Common myeloid progenitor, CD34-positive (primary cell): ENCODE data around the gene MOB1A.
"Not testable (repeated sequence)": the region's sequence is repeated elsewhere in the genome, so short reads cannot be mapped to it uniquely, and the experiment has no call there.

Experiments used
- CTCF ChIA-PET: fragments of 350-600 bp; sonication (Branson Sonifier 250); formaldehyde crosslinking; loops from one replicate; lab custom pipeline; 2021; ENCODE audit warnings: antibody characterized with exemption; lab: Charles Lee
- POLR2A ChIA-PET: fragments of 350-600 bp; sonication (Branson Sonifier 250); formaldehyde crosslinking; loops from one replicate; lab custom pipeline; 2021; ENCODE audit warnings: antibody characterized with exemption; lab: Charles Lee
- DNase-seq, 3 donors: peaks; one replicate each; pipeline versions ENCODE4 v3.0.0 to v3.0.0-alpha.2; 2013
- H3K27ac ChIP-seq, 2 experiments: 1 replicate in 1 of 2; 2 replicates in 1 of 2; pipeline ENCODE4 v1.7.0; 2013; ENCODE audit warnings: inconsistent platforms in 2 of 2, low read length in 2 of 2, mild to moderate bottlenecking in 2 of 2, low read depth in 1 of 2, moderate library complexity in 1 of 2; ENCODE audit not compliant: severe bottlenecking in 2 of 2, insufficient read depth in 1 of 2, poor library complexity in 1 of 2
- H3K27me3 ChIP-seq, 5 experiments: replicated peaks in 2 of 5; 1 replicate in 3 of 5; 2 replicates in 2 of 5; pipeline versions ENCODE4 v1.6.1 to v1.7.0; 2013; ENCODE audit warnings: low read length in 4 of 5, mild to moderate bottlenecking in 2 of 5, moderate library complexity in 2 of 5, inconsistent platforms in 1 of 5; ENCODE audit not compliant: insufficient read depth in 5 of 5, control insufficient read depth in 4 of 5
- H3K36me3 ChIP-seq, 4 experiments: 1 replicate in 2 of 4; 2 replicates in 2 of 4; pipeline versions ENCODE4 v1.6.1 to v1.7.0; 2013; ENCODE audit warnings: low read length in 3 of 4, control low read depth in 1 of 4, mild to moderate bottlenecking in 1 of 4; ENCODE audit not compliant: control insufficient read depth in 4 of 4, insufficient read depth in 4 of 4
- H3K4me1 ChIP-seq, 4 experiments: 1 replicate in 3 of 4; 2 replicates in 1 of 4; pipeline versions ENCODE4 v1.6.1 to v1.7.1; 2013; ENCODE audit warnings: low read length in 3 of 4, mild to moderate bottlenecking in 3 of 4, control low read depth in 1 of 4, inconsistent platforms in 1 of 4, moderate library complexity in 1 of 4; ENCODE audit not compliant: control insufficient read depth in 4 of 4, insufficient read depth in 4 of 4; ENCODE audit errors: control extremely low read depth in 1 of 4
- H3K4me3 ChIP-seq, 7 experiments: 1 replicate in 4 of 7; 2 replicates in 3 of 7; pipeline versions ENCODE4 v1.5.1 to v1.7.0; 2013; ENCODE audit warnings: mild to moderate bottlenecking in 7 of 7, low read length in 6 of 7, moderate library complexity in 6 of 7, inconsistent platforms in 2 of 7, low read depth in 2 of 7, control low read depth in 1 of 7; ENCODE audit not compliant: insufficient read depth in 4 of 7, control insufficient read depth in 1 of 7; ENCODE audit errors: extremely low read depth in 1 of 7
- H3K9me3 ChIP-seq, 5 experiments: 1 replicate in 4 of 5; 2 replicates in 1 of 5; pipeline versions ENCODE4 v1.6.1 to v1.7.1; 2013; ENCODE audit warnings: low read length in 4 of 5, mild to moderate bottlenecking in 2 of 5, inconsistent platforms in 1 of 5, low read depth in 1 of 5, moderate library complexity in 1 of 5; ENCODE audit not compliant: control insufficient read depth in 4 of 5, insufficient read depth in 2 of 5; ENCODE audit errors: control extremely low read depth in 1 of 5
- WGBS: methylation state at CpG from one replicate; pipeline ENCODE4 v1.1.5; 2013; ENCODE audit not compliant: insufficient coverage; 5-methylcytosine and 5-hydroxymethylcytosine counted together

MOB1A gene

GRCh38 chr2:74191596-74192380 lies 13.1 kb upstream of the MOB1A start:
- no peak for DNase-seq
- CTCF ChIA-PET, result interaction anchor here (0.6 to 1.7 kb wide), 7 partner anchors 8 to 1483 kb away, joined by 3 to 5 read pairs (median 3); partner anchors contain the start of gene MOB1A
- peaks cover 0 to 10% (median under 1%) of the 10 kb centered on the region in 4 experiments for H3K4me1 ChIP-seq
- 91% methylated on average over 6 of the region's 6 CpGs for WGBS
- H3K27ac ChIP-seq, result no peak overlapping the region
- H3K27me3 ChIP-seq, result no peaks in the 10 kb centered on the region
- H3K4me3 ChIP-seq, result no peak overlapping the region
- no peaks in the 10 kb centered on the region for H3K36me3 ChIP-seq
- H3K9me3 ChIP-seq, result no peaks in the 10 kb centered on the region
- POLR2A ChIA-PET, result interaction anchor here (0.5 kb wide), 1 partner anchor 1912 kb away, joined by 3 read pairs; no protein-coding TSS in a partner anchor

- POLR2A ChIA-PET, result no interaction called here
- CTCF ChIA-PET, result interaction anchor here (0.9 to 1.5 kb wide), 3 partner anchors 8 to 17 kb away, joined by 3 to 6 read pairs (median 4); partner anchors contain the start of gene MOB1A
- H3K4me1 ChIP-seq, result peaks cover 3 to 26% (median 6%) of the 10 kb centered on the region in 4 experiments
Measured at GRCh38 chr2:74188696-74189095, 10.0 kb upstream of the MOB1A start.

DNA sequence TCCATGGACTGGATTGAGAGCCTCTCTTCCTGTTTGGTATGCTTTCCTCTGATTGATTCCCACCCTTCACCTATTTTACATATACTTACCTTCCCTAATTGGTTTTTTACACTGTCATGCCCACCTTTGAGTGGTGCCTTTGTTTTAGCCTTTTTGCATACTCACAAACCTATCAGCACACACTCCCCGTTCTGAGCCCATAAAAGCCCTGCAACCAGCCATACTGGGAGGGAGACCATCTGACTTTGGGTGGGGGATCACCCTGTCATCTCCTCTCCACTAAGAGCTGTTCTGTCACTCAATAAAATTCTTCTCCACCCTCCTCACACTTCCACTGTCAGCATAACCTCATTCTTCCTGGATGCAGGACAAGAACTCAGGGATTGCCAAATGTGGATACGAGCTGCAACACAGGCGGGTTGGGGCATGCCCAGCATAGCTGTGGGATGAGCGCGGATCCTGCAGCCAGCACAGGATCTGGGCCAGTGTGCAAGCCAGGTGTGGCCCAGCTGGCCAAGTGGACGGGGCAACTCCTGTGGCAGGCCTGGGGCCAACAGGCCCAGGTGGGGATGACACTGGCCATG lies 9.4 kb upstream of the MOB1A start:
- CTCF ChIA-PET, result interaction anchor here (0.9 to 1.5 kb wide), 3 partner anchors 9 to 18 kb away, joined by 3 to 6 read pairs (median 4); partner anchors contain the start of gene MOB1A
- POLR2A ChIA-PET, result interaction anchor here (1.2 kb wide), 1 partner anchor 10 kb away, joined by 3 read pairs; the partner anchor contains the start of gene MTHFD2

More at GRCh38 chr2:74188696-74189095, 10.0 kb upstream of the MOB1A start:
- Histone ChIP-seq H3K4me3 (no peak overlapping the region), H3K9me3 (no peaks in the 10 kb centered on the region), H3K36me3 (no peaks in the 10 kb centered on the region), H3K27ac (no peak overlapping the region), H3K27me3 (no peaks in the 10 kb centered on the region)
- DNase-seq, result no peak
- WGBS, result 100% methylated on average over 2 of the region's 3 CpGs

DNA sequence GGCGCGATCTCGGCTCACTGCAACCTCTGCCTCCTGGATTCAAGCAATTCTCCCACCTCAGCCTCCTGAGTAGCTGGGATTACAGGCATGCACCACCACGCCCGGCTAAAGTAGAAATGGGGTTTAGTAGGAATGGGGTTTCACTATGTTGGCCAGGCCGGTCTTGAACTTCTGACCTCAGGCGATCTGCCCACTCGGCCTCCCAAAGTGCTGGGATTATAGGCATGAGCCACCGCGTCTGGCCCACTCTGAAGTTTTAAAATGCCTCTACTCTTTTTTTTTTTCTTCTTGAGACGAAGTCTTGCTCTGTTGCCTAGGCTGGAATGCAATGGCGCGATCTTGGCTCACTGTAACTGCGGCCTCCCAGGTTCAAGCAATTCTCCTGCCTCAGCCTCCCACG lies 8.0 kb upstream of the MOB1A start:
- not testable (repeated sequence) for H3K27me3 ChIP-seq, DNase-seq, H3K9me3 ChIP-seq, H3K36me3 ChIP-seq
- WGBS, result 99% methylated on average over 9 of the region's 15 CpGs
- ChIA-PET POLR2A (interaction anchor here (1.2 kb wide), 1 partner anchor 11 kb away, joined by 3 read pairs; the partner anchor contains the start of gene MTHFD2), CTCF (interaction anchor here (0.7 kb wide), 1 partner anchor 217 kb away, joined by 3 read pairs; no protein-coding TSS in a partner anchor)
- Histone ChIP-seq H3K27ac (peak overlapping the region in 1 of 2 experiments; percentile 58), H3K4me3 (peak overlapping the region in 1 of 7 experiments; percentile 25), H3K4me1 (peaks cover 9 to 33% (median 12%) of the 10 kb centered on the region in 4 experiments)

More for the DNA sequence above, 9.4 kb upstream of the MOB1A start:
- no peaks in the 10 kb centered on the region for H3K36me3 ChIP-seq
- DNase-seq, result no peak
- no peak overlapping the region for H3K4me3 ChIP-seq
- H3K9me3 ChIP-seq, result no peaks in the 10 kb centered on the region
- H3K27me3 ChIP-seq, result no peaks in the 10 kb centered on the region
- 96% methylated on average over 5 of the region's 6 CpGs for WGBS
- H3K4me1 ChIP-seq, result peaks cover 3 to 26% (median 7%) of the 10 kb centered on the region in 4 experiments
- H3K27ac ChIP-seq, result no peak overlapping the region

DNA sequence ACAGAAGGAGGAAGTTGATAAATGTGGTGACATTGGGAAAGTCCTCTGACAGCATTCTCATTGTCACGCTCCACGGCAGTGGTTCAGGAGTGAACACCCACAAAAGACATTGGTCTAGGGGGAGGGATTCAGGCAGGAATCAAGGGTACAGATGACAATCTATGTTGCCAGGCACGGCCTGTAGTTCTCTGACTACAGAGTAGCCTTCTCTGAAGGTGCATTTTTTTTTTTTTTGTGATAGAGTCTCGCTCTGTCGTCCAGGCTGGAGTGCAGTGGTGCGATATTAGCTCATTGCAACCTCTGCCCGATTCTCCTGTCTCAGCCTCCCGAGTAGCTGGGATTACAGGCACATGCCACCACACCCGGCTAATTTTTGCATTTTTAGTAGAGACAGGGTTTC lies 7.4 kb upstream of the MOB1A start:
- CTCF ChIA-PET, result interaction anchor here (0.7 kb wide), 1 partner anchor 217 kb away, joined by 3 read pairs; no protein-coding TSS in a partner anchor
- 40% methylated on average over 5 of the region's 9 CpGs for WGBS

GRCh38 chr2:74183878-74184277 lies 5.2 kb upstream of the MOB1A start:
- CTCF ChIA-PET, result interaction anchor here (0.8 to 2.3 kb wide), 5 partner anchors 9 to 29 kb away, joined by 3 to 11 read pairs (median 4); no protein-coding TSS in a partner anchor
- Histone ChIP-seq H3K4me1 (peaks cover 11 to 52% (median 24%) of the 10 kb centered on the region in 4 experiments), H3K4me3 (no peak overlapping the region), H3K27me3 (no peaks in the 10 kb centered on the region), H3K27ac (no peak overlapping the region), H3K36me3 (no peaks in the 10 kb centered on the region), H3K9me3 (no peaks in the 10 kb centered on the region)
- POLR2A ChIA-PET, result no interaction called here
- DNase-seq, result no peak
- WGBS, result 96% methylated on average over 2 of the region's 2 CpGs

More for the DNA sequence above, 7.4 kb upstream of the MOB1A start:
- Histone ChIP-seq H3K9me3 (no peaks in the 10 kb centered on the region), H3K4me3 (peak overlapping the region in 1 of 7 experiments; percentile 25), H3K4me1 (peaks cover 11 to 40% (median 18%) of the 10 kb centered on the region in 4 experiments), H3K36me3 (no peaks in the 10 kb centered on the region), H3K27ac (peak overlapping the region in 1 of 2 experiments; percentile 58), H3K27me3 (no peaks in the 10 kb centered on the region)
- peak; percentile 98 to 99 (median 98) for DNase-seq
- POLR2A ChIA-PET, result interaction anchor here (1.0 kb wide), 1 partner anchor 20 kb away, joined by 6 read pairs; no protein-coding TSS in a partner anchor
